A673 (cell line): ENCODE results near the gene GNRHR.

Source experiments
- CTCF ChIP-seq: fragments of 300-800, 200-600 bp; sonication (generic); conservative IDR thresholded peaks from 2 replicates; pipeline ENCODE4 v1.5.1; 2017; ENCODE audit warnings: low read depth, mild to moderate bottlenecking, antibody characterized with exemption, low read length, moderate library complexity, mixed read lengths
- EZH2 ChIP-seq: fragments of 200-600 bp; sonication (generic); IDR thresholded peaks from 2 replicates; pipeline ENCODE4 v1.6.1; 2017; ENCODE audit warnings: borderline replicate concordance, low read depth, mild to moderate bottlenecking, mixed read lengths, antibody characterized with exemption, low read length; ENCODE audit not compliant: poor library complexity, severe bottlenecking

GRCh38 chr4:67714955-67715354 lies 39.2 kb downstream of the GNRHR start:
- no peak for TF ChIP-seq CTCF
- TF ChIP-seq EZH2: no peak
